Heart left ventricle (tissue), 16 donors: ENCODE data around the gene MYO5C. TPM values are rescaled to one million over a fixed set of nuclear protein-coding genes. Genes with fewer than 3 reads are reported as not detected.

ENCODE experiments used
- ATAC-seq, 4 donors: fragments of 200-7000 bp; cut with Tn5 transposase; one replicate each; pipeline ENCODE4 v1.9.1; 2020 to 2022; ENCODE audit warnings: moderate library complexity in 4 of 4, mild to moderate bottlenecking in 3 of 4, moderate number of reproducible peaks in 1 of 4
- DNase-seq, 5 donors: peaks; one replicate each; pipeline ENCODE4 v3.0.0-alpha.2; 2020
- H3K27ac ChIP-seq, 12 donors: fragments of 200-600 bp; sonication (generic) in 4 of 12; one replicate each; pipeline versions ENCODE4 v1.5.0 to v1.8.0; 2016 to 2022; ENCODE audit warnings: mild to moderate bottlenecking in 2 of 12
- H3K27me3 ChIP-seq, 9 donors: fragments of 200-600 bp; sonication (generic) in 2 of 9; one replicate each; pipeline versions ENCODE4 v1.5.1 to v1.8.0; 2016 to 2022; ENCODE audit warnings: mild to moderate bottlenecking in 3 of 9
- H3K36me3 ChIP-seq, 9 donors: fragments of 200-600 bp; sonication (generic) in 2 of 9; one replicate each; pipeline versions ENCODE4 v1.5.0 to v1.8.0; 2018 to 2022; ENCODE audit warnings: mild to moderate bottlenecking in 2 of 9
- H3K4me1 ChIP-seq, 12 donors: fragments of 200-600 bp; sonication (generic) in 4 of 12; one replicate each; pipeline versions ENCODE4 v1.5.0 to v1.8.0; 2016 to 2022; ENCODE audit warnings: mild to moderate bottlenecking in 3 of 12
- H3K4me3 ChIP-seq, 12 donors: fragments of 200-600 bp; sonication (generic) in 4 of 12; one replicate each; pipeline versions ENCODE4 v1.5.0 to v1.8.0; 2017 to 2022; ENCODE audit warnings: mild to moderate bottlenecking in 9 of 12, moderate library complexity in 4 of 12
- H3K9me3 ChIP-seq, 12 donors: fragments of 200-600 bp; sonication (generic) in 4 of 12; one replicate each; pipeline versions ENCODE4 v1.5.0 to v1.8.0; 2016 to 2022; ENCODE audit warnings: mild to moderate bottlenecking in 1 of 12
- POLR2A ChIP-seq, 2 donors: fragments of 450-650 bp; IDR thresholded peaks; one replicate each; pipeline ENCODE4 v1.6.1; 2017; ENCODE audit warnings: antibody characterized with exemption in 2 of 2, mild to moderate bottlenecking in 2 of 2, moderate library complexity in 2 of 2
- WGBS, 4 donors: extraction: QIAGEN DNeasy Blood & Tissue Kit in 2 of 4; methylation state at CpG; one replicate each; pipeline versions ENCODE4 v1.1.5 to v1.1.7; 2013 to 2018; 5-methylcytosine and 5-hydroxymethylcytosine counted together
- intact Hi-C, 10 donors: fragments of 100-400 bp; cut with DNase I; formaldehyde crosslinking; loops; one replicate each; pipeline versions ENCODE4 v1.11.1 to v1.14.2; 2022
- polyA plus RNA-seq, 2 donors: library from polyadenylated mRNA; stranded (reverse); fragments of 200-250 nt; gene quantifications; one replicate each; pipeline ENCODE4 v1.2.3, GENCODE V29; 2013
- total RNA-seq, 9 donors: library from RNA; depleted of rRNA in 2 of 9; stranded (reverse); fragments of >200 nt in 2 of 9; fragmentation: NEBNext Ultra II Directional in 3 of 9; extraction: Animal tissue kit (Norgen Biotek cat#: 25700) in 3 of 9; gene quantifications; one replicate each; pipeline versions ENCODE4 v1.1.0 to v1.2.4, GENCODE V29; 2016 to 2023
- TF ChIP-seq, protein P1 (sequence below), 12 donors: fragments of 200-600 bp; sonication (generic) in 4 of 12; IDR thresholded peaks; one replicate each; pipeline versions ENCODE4 v1.5.0 to v1.8.0; 2018 to 2022; ENCODE audit warnings: antibody characterized with exemption in 12 of 12, mild to moderate bottlenecking in 5 of 12
- donor health status: ischemic (EF 13 %, LVEDD 7.1; RV severe dilation, severe dysfunction).
- donor health status: healthy with polysubstance abuse.
- donor health status: DM: no; HTN: yes; CAD: no.
- donor health status: DM: no; HTN: no; CAD: no.
- donor health status: ischemic (EF 25% LVEDD 6.9; RV normal size, moderate dysfunction).
- donor health status: ischemic (EF 25% LVEDD 5.7; RV mildly dilated, moderate dysfunction).
- donor health status: healthy.
- donor health status: DM: yes; HTN: yes; CAD: no.
- donor health status: ischemic (EF 35%, LVEDD 5.7; RV mildly dilated, moderate dysfunction).
- donor health status: nonischemic (EF 11% LVEDD 7.7; RV severe dilation, severe dysfunction).
- donor health status: DM: yes; HTN: yes; CAD: no.
- donor health status: PGD.
- donor health status: ischemic (EF 29% LVEDD 5.4; RV normal size, mild dysfunction).
- donor health status: nonischemic (EF 23%, LVEDD 6.1; RV moderate dilation, normal function).

The MYO5C gene
- total and polyA plus RNA-seq, 11 donors, result 0.89 to 7.2 (median 2.3) TPM

- Histone ChIP-seq H3K9me3 (no peaks in the 10 kb centered on the region), H3K36me3 (peaks cover 0 to 59% (median 18%) of the 10 kb centered on the region in 9 donors), H3K4me3 (no peak overlapping the region), H3K4me1 (peaks cover 0 to 21% (median 2%) of the 10 kb centered on the region in 12 donors), H3K27ac (no peak overlapping the region), H3K27me3 (no peaks in the 10 kb centered on the region)
- ATAC-seq (no peak), DNase-seq (peak in 1 of 5 donors; percentile 30)
- intact Hi-C loops, result no loop called here
- TF ChIP-seq, protein P1, sequence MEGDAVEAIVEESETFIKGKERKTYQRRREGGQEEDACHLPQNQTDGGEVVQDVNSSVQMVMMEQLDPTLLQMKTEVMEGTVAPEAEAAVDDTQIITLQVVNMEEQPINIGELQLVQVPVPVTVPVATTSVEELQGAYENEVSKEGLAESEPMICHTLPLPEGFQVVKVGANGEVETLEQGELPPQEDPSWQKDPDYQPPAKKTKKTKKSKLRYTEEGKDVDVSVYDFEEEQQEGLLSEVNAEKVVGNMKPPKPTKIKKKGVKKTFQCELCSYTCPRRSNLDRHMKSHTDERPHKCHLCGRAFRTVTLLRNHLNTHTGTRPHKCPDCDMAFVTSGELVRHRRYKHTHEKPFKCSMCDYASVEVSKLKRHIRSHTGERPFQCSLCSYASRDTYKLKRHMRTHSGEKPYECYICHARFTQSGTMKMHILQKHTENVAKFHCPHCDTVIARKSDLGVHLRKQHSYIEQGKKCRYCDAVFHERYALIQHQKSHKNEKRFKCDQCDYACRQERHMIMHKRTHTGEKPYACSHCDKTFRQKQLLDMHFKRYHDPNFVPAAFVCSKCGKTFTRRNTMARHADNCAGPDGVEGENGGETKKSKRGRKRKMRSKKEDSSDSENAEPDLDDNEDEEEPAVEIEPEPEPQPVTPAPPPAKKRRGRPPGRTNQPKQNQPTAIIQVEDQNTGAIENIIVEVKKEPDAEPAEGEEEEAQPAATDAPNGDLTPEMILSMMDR (IDR thresholded peaks at IDR 0.05), result no peak
- TF ChIP-seq POLR2A (IDR thresholded peaks at IDR 0.05), result no peak
- 83 to 90% (median 87%) methylated on average over 14 to 16 of the region's 16 CpGs for WGBS, 4 donors
These were observed 44.5 kb upstream of the MYO5C start for GRCh38 chr15:52340093-52340492.

- peaks cover 0 to 15% (median 0%) of the 10 kb centered on the region in 12 donors for H3K4me1 ChIP-seq
- intact Hi-C loops, result loop anchor here in 5 of 10 donors (10.0 kb wide), 6 partner anchors 56 to 396 kb away; partner anchors contain the start of genes ARPP19 (in 1 of the 5) and MYO5A (in 1 of the 5)
- H3K27ac ChIP-seq, result no peak overlapping the region
- no peaks in the 10 kb centered on the region for H3K9me3 ChIP-seq
- H3K27me3 ChIP-seq, result no peaks in the 10 kb centered on the region
- no peak for TF ChIP-seq POLR2A (IDR thresholded peaks at IDR 0.05)
- TF ChIP-seq, protein P1 (IDR thresholded peaks at IDR 0.05), result no peak
- H3K4me3 ChIP-seq, result no peak overlapping the region
- WGBS, 4 donors, result 94 to 100% (median 98%) methylated on average over 1 of the region's 1 CpG
- no peak for ATAC-seq
- DNase-seq, result no peak
- H3K36me3 ChIP-seq, result peaks cover 0 to 62% (median 30%) of the 10 kb centered on the region in 9 donors
These were observed 43.3 kb upstream of the MYO5C start for GRCh38 chr15:52338891-52339290.

DNA sequence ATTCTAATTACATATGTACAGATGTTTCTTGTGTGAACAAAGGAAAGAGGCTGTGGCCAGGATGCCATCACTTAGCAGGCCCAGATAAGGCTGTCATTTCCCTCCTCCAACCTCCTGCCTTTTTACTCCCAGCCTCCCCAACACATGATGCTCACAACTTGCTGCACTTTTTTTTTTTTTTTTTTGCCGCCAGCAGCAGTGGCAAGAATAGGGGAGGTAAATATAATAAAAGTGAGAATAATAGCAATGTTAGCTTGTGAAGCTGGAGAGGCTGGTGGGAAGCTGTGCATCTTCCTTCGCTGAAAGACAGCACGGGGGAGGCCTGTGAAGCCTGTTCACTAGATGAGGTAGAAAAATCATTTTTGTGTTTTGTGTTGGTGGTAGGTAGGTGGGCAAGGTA, 42.5 kb upstream of the MYO5C start:
- Histone ChIP-seq H3K27ac (peak overlapping the region in 2 of 12 donors; percentile 28 to 52), H3K4me1 (peaks cover 0 to 14% (median 0%) of the 10 kb centered on the region in 12 donors), H3K27me3 (no peaks in the 10 kb centered on the region), H3K36me3 (peaks cover 0 to 62% (median 32%) of the 10 kb centered on the region in 9 donors), H3K4me3 (no peak overlapping the region), H3K9me3 (no peaks in the 10 kb centered on the region)
- no peak for TF ChIP-seq POLR2A (IDR thresholded peaks at IDR 0.05)
- TF ChIP-seq, protein P1 (IDR thresholded peaks at IDR 0.05), result no peak
- DNase-seq (no peak), ATAC-seq (peak in 2 of 4 donors; percentile 29 to 76)
- 77 to 85% (median 80%) methylated on average over 3 of the region's 3 CpGs for WGBS, 4 donors
- intact Hi-C loops, result loop anchor here in 5 of 10 donors (10.0 kb wide), 6 partner anchors 57 to 397 kb away; partner anchors contain the start of genes ARPP19 (in 1 of the 5) and MYO5A (in 1 of the 5)

DNA sequence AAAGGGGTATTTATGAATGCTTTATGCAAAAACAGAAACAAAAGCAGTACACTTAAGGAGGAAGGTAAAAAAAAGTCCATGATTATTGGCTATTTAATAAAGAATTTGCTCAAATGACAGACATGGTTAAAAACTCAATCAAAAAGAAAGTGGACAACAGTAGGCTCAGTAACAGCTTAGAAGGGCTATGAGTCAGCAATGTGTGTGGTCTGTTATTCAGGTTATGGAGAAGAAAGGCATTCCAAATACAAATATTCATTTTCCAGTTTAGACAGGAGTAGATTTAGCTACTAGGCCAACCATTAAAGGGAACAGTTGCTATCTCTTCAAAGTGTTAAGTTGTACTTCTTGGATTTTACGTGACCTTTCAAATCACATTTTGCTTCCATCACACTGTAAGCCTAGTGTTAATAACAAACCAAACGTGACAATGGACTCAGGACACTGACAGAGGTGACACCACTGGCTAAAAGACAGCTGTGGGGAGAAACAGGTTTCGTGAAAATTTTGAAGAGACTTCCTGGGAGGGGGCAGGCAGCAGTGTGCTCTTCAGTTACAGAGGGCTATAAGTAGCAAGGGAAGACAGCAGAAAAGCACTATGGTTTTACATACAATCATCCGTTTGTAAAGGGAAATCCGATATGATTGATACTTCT, 41.7 kb upstream of the MYO5C start:
- H3K36me3 ChIP-seq, result peaks cover 0 to 60% (median 32%) of the 10 kb centered on the region in 9 donors
- ATAC-seq, result peak; percentile 59 to 70 (median 61)
- H3K4me1 ChIP-seq, result peaks cover 0 to 14% (median 0%) of the 10 kb centered on the region in 12 donors
- no peaks in the 10 kb centered on the region for H3K27me3 ChIP-seq
- no peak for TF ChIP-seq POLR2A (IDR thresholded peaks at IDR 0.05)
- TF ChIP-seq, protein P1 (IDR thresholded peaks at IDR 0.05), result no peak
- H3K9me3 ChIP-seq, result no peaks in the 10 kb centered on the region
- no peak overlapping the region for H3K4me3 ChIP-seq
- intact Hi-C loops, result loop anchor here in 5 of 10 donors (10.0 kb wide), 6 partner anchors 57 to 397 kb away; partner anchors contain the start of genes ARPP19 (in 1 of the 5) and MYO5A (in 1 of the 5)
- 62 to 69% (median 67%) methylated on average over 5 of the region's 5 CpGs for WGBS, 4 donors
- peak overlapping the region in 6 of 12 donors; percentile 15 to 56 (median 40) for H3K27ac ChIP-seq
- DNase-seq, result no peak
